ENCODE results near the gene THADA. TPM values are rescaled to one million over a fixed set of nuclear protein-coding genes. Genes with fewer than 3 reads are reported as not detected.

The THADA gene
- total RNA-seq, 1 experiment from 2014 or later = 20.1 TPM

DNA sequence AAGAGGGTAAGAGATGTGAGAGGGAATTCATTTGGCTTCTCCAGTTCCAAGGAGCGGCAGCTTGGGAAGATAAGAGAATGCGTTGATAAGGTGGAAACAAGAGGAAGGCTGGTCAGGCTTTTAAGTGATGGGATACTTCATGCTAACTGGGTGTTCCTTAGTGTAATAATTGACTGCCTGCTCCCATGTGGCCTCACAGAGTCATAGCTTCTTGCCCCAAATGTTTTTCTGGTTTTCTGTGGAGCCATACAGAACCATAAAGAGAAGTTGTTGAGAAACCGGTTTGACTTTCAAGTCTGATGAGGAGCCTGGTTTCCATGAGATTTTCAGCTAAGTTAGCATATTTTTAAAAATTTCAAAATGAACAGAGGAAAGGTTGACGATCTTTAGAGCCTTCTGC lies 272.0 kb downstream of the THADA start:
- H2AFZ ChIP-seq (ENCODE audit: low read length) = no peak overlapping the region
- H3K4me2 ChIP-seq (ENCODE audit: insufficient read depth, insufficient read length, low read length) = no peak overlapping the region
- Mint-ChIP-seq H3K36me3 (ENCODE audit: insufficient read depth in 1 of 3, low read depth in 3 of 3) (no peaks in the 10 kb centered on the region; a peak in 1 of 7 replicates), H3K9me3 (no peaks in the 10 kb centered on the region), H3K4me1 (no peaks in the 10 kb centered on the region), H3K27ac (no peak overlapping the region), H3K4me3 (no peak overlapping the region), H3K27me3 (ENCODE audit: low read depth) (no peaks in the 10 kb centered on the region)
- no peaks in the 10 kb centered on the region for H4K20me1 ChIP-seq (ENCODE audit: control insufficient read depth, insufficient read depth, insufficient read length)
- H3K56ac ChIP-seq (ENCODE audit: insufficient read length, low read depth, low read length) = no peak overlapping the region
- no CpG with 5 or more reads among the region's 4 CpGs for WGBS (ENCODE audit: extremely low coverage, insufficient read length, low lambda C conversion rate)
- H3K79me2 ChIP-seq (ENCODE audit: insufficient read depth, low read length) = no peaks in the 10 kb centered on the region
- H2BK20ac ChIP-seq (ENCODE audit: low read depth, low read length, poor library complexity, severe bottlenecking) = no peak overlapping the region
- H3K23ac ChIP-seq (ENCODE audit: insufficient read length, low read depth, low read length) = no peak overlapping the region
- H3K27me3 ChIP-seq (ENCODE audit: insufficient read depth, low read length) = no peaks in the 10 kb centered on the region
- no peaks in the 10 kb centered on the region for H3K23me2 ChIP-seq (ENCODE audit: insufficient read length, low read depth, low read length, poor library complexity, severe bottlenecking)
- no peak for DNase-seq
- no peak overlapping the region for H4K5ac ChIP-seq (ENCODE audit: insufficient read length, low read depth, low read length)
- no peak overlapping the region for H2BK12ac ChIP-seq (ENCODE audit: insufficient read length, low read depth, low read length)
- TF ChIP-seq, protein P1, sequence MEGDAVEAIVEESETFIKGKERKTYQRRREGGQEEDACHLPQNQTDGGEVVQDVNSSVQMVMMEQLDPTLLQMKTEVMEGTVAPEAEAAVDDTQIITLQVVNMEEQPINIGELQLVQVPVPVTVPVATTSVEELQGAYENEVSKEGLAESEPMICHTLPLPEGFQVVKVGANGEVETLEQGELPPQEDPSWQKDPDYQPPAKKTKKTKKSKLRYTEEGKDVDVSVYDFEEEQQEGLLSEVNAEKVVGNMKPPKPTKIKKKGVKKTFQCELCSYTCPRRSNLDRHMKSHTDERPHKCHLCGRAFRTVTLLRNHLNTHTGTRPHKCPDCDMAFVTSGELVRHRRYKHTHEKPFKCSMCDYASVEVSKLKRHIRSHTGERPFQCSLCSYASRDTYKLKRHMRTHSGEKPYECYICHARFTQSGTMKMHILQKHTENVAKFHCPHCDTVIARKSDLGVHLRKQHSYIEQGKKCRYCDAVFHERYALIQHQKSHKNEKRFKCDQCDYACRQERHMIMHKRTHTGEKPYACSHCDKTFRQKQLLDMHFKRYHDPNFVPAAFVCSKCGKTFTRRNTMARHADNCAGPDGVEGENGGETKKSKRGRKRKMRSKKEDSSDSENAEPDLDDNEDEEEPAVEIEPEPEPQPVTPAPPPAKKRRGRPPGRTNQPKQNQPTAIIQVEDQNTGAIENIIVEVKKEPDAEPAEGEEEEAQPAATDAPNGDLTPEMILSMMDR (conservative IDR thresholded peaks at IDR 0.05) = no peak
- H3K14ac ChIP-seq (ENCODE audit: insufficient read depth, low read length) = no peak overlapping the region
- H3K4me1 ChIP-seq (ENCODE audit: insufficient read depth, low read length) = no peaks in the 10 kb centered on the region
- H3K9ac ChIP-seq (ENCODE audit: extremely low read depth, insufficient read length, low read length) = no peak overlapping the region
- H4K8ac ChIP-seq (replicated peaks; ENCODE audit: insufficient read length, low read depth, low read length) = no peak overlapping the region
- no peaks in the 10 kb centered on the region for H3K79me1 ChIP-seq (ENCODE audit: insufficient read depth, low read depth, low read length, poor library complexity, severe bottlenecking)
- no peak overlapping the region for H2BK5ac ChIP-seq (ENCODE audit: insufficient read length, low read length)
- no peak overlapping the region for H3K27ac ChIP-seq (ENCODE audit: insufficient read length, low read depth, low read length)
- no peak overlapping the region for H2AK5ac ChIP-seq (ENCODE audit: insufficient read length, low read length)
- no peak overlapping the region for H2BK15ac ChIP-seq (ENCODE audit: low read depth, low read length)
- H3K18ac ChIP-seq (ENCODE audit: insufficient read length, low read depth, low read length) = no peak overlapping the region
- no peak overlapping the region for H3T11ph ChIP-seq (ENCODE audit: low read length)
- H2BK120ac ChIP-seq (ENCODE audit: low read depth, low read length, poor library complexity, severe bottlenecking) = no peak overlapping the region
- H3K4ac ChIP-seq (ENCODE audit: low read depth, low read length) = no peak overlapping the region
- H4K91ac ChIP-seq (ENCODE audit: insufficient read length, low read depth, low read length) = no peak overlapping the region
- H3K9me3 ChIP-seq (ENCODE audit: control insufficient read depth, low read depth, low read length) = no peaks in the 10 kb centered on the region

All from H9 (cell line).